ENCODE measurements around the gene DPP10. TPM values are rescaled to one million over a fixed set of nuclear protein-coding genes. Genes with fewer than 3 reads are reported as not detected.

The DPP10 gene
- not detected in 5 replicates for total RNA-seq (2022; extraction: Qiagen RNA extraction)

GRCh38 chr2:114442510-114442909 lies at the start of gene DPP10:
DPP10 (plus strand) TSS chr2:114442641.

All from A549 treated with dexamethasone at 1 μM for 4 hours (cell line).